MCF 10A (cell line): ENCODE results near the gene COL23A1. TPM values are rescaled to one million over a fixed set of nuclear protein-coding genes. Genes with fewer than 3 reads are reported as not detected.

Experiments
- BruUV-seq: library from RNA; stranded (reverse); fragments of 400-500 nt; replicated peaks from 2 replicates; lab custom pipeline; 2021; lab: Mats Ljungman, UMichigan
- CTCF ChIA-PET: fragments of 300-600 bp; sonication (Branson Sonifier 250); formaldehyde crosslinking; extraction: SDS; loops from one replicate; lab custom pipeline; 2021; ENCODE audit warnings: antibody characterized with exemption, inconsistent platforms; lab: Yijun Ruan, JAX
- POLR2A ChIA-PET: fragments of 300-600, 350-650 bp; sonication (Branson Sonifier 250); formaldehyde crosslinking; extraction: SDS; loops from one replicate; lab custom pipeline; 2020; ENCODE audit warnings: antibody characterized with exemption, inconsistent platforms; lab: Yijun Ruan, JAX
- DNase-seq: peaks from one replicate; pipeline ENCODE4 v3.0.0-alpha.2; 2018; ENCODE audit not compliant: unreplicated experiment
- H3K27ac Mint-ChIP-seq: one replicate; pipeline ENCODE4 v1.8.0; 2022; ENCODE audit warnings: mild to moderate bottlenecking, low read depth, mixed read lengths; ENCODE audit not compliant: unreplicated experiment
- H3K27me3 Mint-ChIP-seq: one replicate; pipeline ENCODE4 v1.8.0; 2022; ENCODE audit warnings: mixed read lengths; ENCODE audit not compliant: insufficient read depth, unreplicated experiment
- H3K36me3 Mint-ChIP-seq: one replicate; pipeline ENCODE4 v1.8.0; 2022; ENCODE audit warnings: mild to moderate bottlenecking, moderate library complexity, mixed read lengths; ENCODE audit not compliant: insufficient read depth, unreplicated experiment
- H3K4me1 Mint-ChIP-seq: one replicate; pipeline ENCODE4 v1.8.0; 2022; ENCODE audit warnings: mixed read lengths; ENCODE audit not compliant: insufficient read depth, unreplicated experiment
- H3K4me3 Mint-ChIP-seq: one replicate; pipeline ENCODE4 v1.8.0; 2022; ENCODE audit warnings: mild to moderate bottlenecking, moderate library complexity, mixed read lengths; ENCODE audit not compliant: unreplicated experiment
- H3K9me3 Mint-ChIP-seq: one replicate; pipeline ENCODE4 v1.8.0; 2022; ENCODE audit warnings: mixed read lengths; ENCODE audit not compliant: unreplicated experiment
- intact Hi-C: fragments of 100-400 bp; cut with micrococcal nuclease; formaldehyde crosslinking; loops from 2 replicates; pipeline ENCODE4 v1.14.1; 2022
- total RNA-seq: library from RNA; stranded (reverse); gene quantifications from 2 replicates; pipeline ENCODE4 v1.2.3, GENCODE V29; 2022
- TF ChIP-seq, protein P1 (sequence below): fragments of 200-600 bp; IDR thresholded peaks from one replicate; pipeline ENCODE4 v1.8.0; 2022; ENCODE audit warnings: antibody characterized with exemption, mild to moderate bottlenecking; ENCODE audit not compliant: unreplicated experiment

The COL23A1 gene
- total RNA-seq, 1 experiment from 2014 or later = not detected

DNA sequence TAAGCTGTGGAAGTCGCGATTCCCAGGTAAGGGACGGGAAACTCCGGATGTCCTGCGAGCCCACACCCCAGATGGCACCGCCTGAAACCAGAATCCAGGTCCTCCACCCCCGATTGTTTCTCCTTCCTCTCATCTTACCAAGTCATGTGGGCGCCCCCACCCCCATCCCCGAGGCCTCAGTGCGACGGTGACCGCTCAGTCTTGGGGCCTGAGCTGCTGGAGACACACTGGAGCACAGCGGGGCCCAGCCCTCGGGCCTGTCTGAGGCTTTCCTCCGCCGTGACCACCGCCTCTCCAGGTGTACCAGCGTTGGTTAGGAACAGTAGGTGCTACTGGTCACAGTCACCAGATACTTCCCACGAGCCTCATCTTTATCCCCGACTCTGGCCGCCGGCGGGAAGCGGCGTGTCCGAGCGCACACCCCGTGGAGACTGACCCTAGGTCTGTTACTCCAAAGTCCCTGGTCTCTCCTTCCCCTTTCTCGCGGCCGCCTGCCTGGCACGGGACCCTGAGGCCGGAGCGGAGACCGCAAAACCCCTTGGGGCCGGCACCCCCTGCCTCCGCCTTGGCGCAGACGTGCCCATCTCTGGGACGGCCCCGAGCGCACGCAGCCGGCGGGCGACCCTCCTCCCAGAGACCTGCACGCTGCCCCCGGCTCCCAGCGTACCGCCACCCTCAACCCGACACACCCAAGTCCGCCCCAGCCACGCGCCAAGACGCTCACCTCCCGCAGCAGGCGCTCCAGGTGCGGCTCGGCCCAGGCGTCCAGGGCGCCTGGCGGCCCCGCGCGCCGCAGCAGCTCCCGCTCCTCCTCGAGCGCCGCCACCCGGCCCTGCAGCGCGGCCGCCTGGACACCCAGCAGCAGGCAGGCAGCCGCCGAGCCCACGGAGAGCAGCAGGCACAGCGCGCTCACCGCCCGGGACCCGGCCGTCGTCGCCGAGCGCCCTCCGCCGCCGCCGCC, 733 bp downstream of the COL23A1 start:
- H3K36me3 Mint-ChIP-seq = peaks cover 9% of the 10 kb centered on the region
- peaks cover 13% of the 10 kb centered on the region for H3K4me1 Mint-ChIP-seq
- peaks cover 8% of the 10 kb centered on the region for H3K9me3 Mint-ChIP-seq
- H3K27me3 Mint-ChIP-seq = no peaks in the 10 kb centered on the region
- intact Hi-C loops = no loop called here
- no peak for DNase-seq
- ChIA-PET CTCF (interaction anchor here (0.6 to 1.4 kb wide), 4 partner anchors 8 to 354 kb away, joined by 3 read pairs; no protein-coding TSS in a partner anchor), POLR2A (interaction anchor here (0.6 kb wide), 1 partner anchor 385 kb away, joined by 3 read pairs; the partner anchor contains the start of gene HNRNPAB)
- H3K27ac Mint-ChIP-seq = no peak overlapping the region
- TF ChIP-seq, protein P1, sequence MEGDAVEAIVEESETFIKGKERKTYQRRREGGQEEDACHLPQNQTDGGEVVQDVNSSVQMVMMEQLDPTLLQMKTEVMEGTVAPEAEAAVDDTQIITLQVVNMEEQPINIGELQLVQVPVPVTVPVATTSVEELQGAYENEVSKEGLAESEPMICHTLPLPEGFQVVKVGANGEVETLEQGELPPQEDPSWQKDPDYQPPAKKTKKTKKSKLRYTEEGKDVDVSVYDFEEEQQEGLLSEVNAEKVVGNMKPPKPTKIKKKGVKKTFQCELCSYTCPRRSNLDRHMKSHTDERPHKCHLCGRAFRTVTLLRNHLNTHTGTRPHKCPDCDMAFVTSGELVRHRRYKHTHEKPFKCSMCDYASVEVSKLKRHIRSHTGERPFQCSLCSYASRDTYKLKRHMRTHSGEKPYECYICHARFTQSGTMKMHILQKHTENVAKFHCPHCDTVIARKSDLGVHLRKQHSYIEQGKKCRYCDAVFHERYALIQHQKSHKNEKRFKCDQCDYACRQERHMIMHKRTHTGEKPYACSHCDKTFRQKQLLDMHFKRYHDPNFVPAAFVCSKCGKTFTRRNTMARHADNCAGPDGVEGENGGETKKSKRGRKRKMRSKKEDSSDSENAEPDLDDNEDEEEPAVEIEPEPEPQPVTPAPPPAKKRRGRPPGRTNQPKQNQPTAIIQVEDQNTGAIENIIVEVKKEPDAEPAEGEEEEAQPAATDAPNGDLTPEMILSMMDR = no peak
- no TSS peak for BruUV-seq
- no peak overlapping the region for H3K4me3 Mint-ChIP-seq

DNA sequence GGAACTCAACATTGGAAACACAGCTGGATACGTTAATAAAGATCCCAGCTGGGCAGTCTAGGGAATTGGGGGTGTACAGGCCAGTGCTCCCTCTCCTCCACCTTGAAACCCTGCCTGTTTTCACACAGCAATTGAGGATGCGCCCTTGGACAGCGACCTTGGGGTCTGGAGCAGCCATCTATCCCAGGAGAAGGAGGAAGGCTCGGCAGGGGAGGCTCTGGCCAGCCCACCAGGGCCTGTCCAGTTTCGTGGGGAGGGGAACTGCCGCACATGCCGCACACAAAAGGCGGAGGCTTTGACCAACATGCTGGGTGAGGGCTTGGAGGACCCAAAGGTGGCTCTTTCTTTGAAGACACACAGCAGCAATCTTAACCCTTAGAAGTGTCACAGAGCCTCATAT, 1.4 kb downstream of the COL23A1 start:
- ChIA-PET CTCF (interaction anchor here (0.6 to 1.3 kb wide), 4 partner anchors 61 to 309 kb away, joined by 3 read pairs; no protein-coding TSS in a partner anchor), POLR2A (no interaction called here)
- DNase-seq = no peak
- Mint-ChIP-seq H3K36me3 (peaks cover 2% of the 10 kb centered on the region), H3K9me3 (peaks cover 2% of the 10 kb centered on the region), H3K4me3 (no peak overlapping the region), H3K4me1 (peaks cover 13% of the 10 kb centered on the region), H3K27me3 (no peaks in the 10 kb centered on the region), H3K27ac (no peak overlapping the region)
- TF ChIP-seq, protein P1 = no peak
- intact Hi-C loops = no loop called here
- BruUV-seq = no TSS peak

DNA sequence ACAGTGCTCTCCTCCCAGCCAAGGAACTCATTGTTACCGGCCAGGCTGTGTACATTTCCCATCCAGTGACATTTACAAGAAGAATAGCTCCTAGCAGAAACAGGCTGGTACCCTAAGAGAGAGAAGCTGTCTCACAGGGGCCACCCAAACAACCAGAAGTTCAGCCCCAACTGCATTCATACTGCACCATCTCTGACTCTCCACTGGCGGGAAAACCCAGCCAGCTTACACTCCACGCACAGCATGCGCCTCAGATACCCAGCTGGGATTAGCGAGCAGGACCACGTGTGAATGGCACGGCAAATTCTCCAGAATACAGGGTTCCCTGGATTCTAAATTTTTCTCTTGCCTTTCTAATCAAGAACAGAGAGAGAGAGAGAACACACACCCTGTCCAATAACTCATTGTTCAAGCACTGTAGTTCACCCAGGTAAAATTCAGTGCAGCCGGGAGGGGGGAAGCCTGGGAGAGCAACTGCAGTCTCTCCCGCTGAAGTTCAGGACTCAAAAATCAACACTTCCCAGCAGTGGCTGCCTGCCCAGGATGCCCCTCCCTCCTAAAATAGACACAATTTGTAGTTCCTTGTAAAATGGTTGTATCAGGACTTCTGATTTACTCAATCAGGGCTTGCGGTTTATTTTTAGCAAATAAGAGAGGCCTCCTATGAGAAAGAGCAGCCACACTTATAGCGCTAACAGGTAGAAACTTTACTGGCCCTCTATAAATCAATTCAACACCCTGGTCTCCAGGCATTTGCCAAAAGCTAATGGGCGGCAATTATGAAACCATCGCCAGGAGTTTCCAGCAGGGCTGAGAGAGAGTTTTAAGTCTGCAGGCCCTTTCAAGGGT, 2.2 kb downstream of the COL23A1 start:
- no TSS peak for BruUV-seq
- H3K9me3 Mint-ChIP-seq = no peaks in the 10 kb centered on the region
- no peaks in the 10 kb centered on the region for H3K36me3 Mint-ChIP-seq
- H3K4me3 Mint-ChIP-seq = no peak overlapping the region
- H3K27ac Mint-ChIP-seq = no peak overlapping the region
- H3K27me3 Mint-ChIP-seq = no peaks in the 10 kb centered on the region
- intact Hi-C loops = no loop called here
- TF ChIP-seq, protein P1 = no peak
- peaks cover 13% of the 10 kb centered on the region for H3K4me1 Mint-ChIP-seq
- CTCF ChIA-PET = interaction anchor here (0.6 to 1.3 kb wide), 7 partner anchors 8 to 351 kb away, joined by 3 read pairs; no protein-coding TSS in a partner anchor
- DNase-seq = no peak
- POLR2A ChIA-PET = interaction anchor here (0.5 to 0.9 kb wide), 2 partner anchors 12 to 13 kb away, joined by 3 read pairs; no protein-coding TSS in a partner anchor
